ENCODE measurements around the gene UBE2E3.
"Not testable (repeated sequence)": the region's sequence is repeated elsewhere in the genome, so short reads cannot be mapped to it uniquely, and the experiment has no call there.

The UBE2E3 gene

GRCh38 chr2:181085734-181086133, 105.3 kb downstream of the UBE2E3 start:
- no peak for DNase-seq

- DNase-seq, result not testable (repeated sequence)
Observed at GRCh38 chr2:181091920-181092319, 111.5 kb downstream of the UBE2E3 start.

GRCh38 chr2:181095486-181095885, 115.1 kb downstream of the UBE2E3 start:
- no peak for DNase-seq

- DNase-seq, result no peak
Observed at GRCh38 chr2:181103659-181104058, 123.3 kb downstream of the UBE2E3 start.

GRCh38 chr2:181104512-181105115, 124.2 kb downstream of the UBE2E3 start:
- DNase-seq, result no peak

- DNase-seq, result no peak
Observed at GRCh38 chr2:181105562-181105961, 125.2 kb downstream of the UBE2E3 start.

- no peak for DNase-seq
Observed at GRCh38 chr2:181106229-181106628, 125.8 kb downstream of the UBE2E3 start.

- no peak for DNase-seq
Observed at GRCh38 chr2:181106789-181107627, 126.6 kb downstream of the UBE2E3 start.

GRCh38 chr2:181107628-181107945, 127.2 kb downstream of the UBE2E3 start:
- DNase-seq, result no peak

- no peak for DNase-seq
Observed at GRCh38 chr2:181111059-181111458, 130.7 kb downstream of the UBE2E3 start.

GRCh38 chr2:181112916-181113315, 132.5 kb downstream of the UBE2E3 start:
- no peak for DNase-seq
